NCI-H446 treated with DMSO at 0.1 percent for 48 hours (cell line): ENCODE results near the gene RAB4A.

ENCODE experiments used
- DNase-seq: peaks from one replicate; lab custom pipeline; 2025; lab: John Stamatoyannopoulos, UW

The RAB4A gene

DNA sequence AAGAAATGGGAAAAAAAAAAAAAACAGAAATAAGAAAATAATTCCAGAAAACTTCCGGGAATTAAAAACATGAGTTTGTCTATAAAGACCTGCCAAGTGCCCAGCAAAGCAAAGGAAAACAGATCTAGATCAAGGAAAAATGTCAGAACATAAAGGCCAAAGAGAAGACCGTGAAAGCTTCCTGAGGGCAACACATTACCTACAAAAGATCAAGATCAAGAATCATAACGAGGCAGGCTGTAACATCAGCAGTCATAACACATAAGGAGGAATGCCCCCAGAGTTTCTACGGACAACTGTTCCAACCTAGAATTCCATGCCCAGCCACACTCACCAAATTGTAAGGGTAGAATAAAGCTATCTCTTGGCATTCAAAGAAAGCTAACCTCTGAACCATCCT lies 68.2 kb downstream of the RAB4A start:
- DNase-seq: no peak

DNA sequence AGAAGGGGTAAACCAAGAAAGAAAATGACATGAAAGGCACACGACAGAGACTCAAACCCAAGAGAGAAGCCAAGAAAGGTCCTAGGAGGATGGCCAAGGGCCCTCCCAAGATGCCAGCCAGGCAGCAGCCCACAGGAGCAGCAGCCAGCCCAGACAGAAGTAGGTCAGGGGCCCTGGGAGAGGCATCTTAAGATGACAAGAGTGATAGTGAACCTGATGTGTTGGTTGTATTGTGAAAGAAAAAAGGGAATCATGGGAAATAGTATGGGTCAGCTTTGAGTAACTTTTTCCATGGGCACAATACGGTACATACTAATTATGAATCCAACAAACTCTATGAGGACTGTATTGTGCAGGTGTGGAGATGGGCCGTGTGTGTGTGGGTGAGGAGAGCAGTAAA lies 68.6 kb downstream of the RAB4A start:
- DNase-seq: no peak

DNA sequence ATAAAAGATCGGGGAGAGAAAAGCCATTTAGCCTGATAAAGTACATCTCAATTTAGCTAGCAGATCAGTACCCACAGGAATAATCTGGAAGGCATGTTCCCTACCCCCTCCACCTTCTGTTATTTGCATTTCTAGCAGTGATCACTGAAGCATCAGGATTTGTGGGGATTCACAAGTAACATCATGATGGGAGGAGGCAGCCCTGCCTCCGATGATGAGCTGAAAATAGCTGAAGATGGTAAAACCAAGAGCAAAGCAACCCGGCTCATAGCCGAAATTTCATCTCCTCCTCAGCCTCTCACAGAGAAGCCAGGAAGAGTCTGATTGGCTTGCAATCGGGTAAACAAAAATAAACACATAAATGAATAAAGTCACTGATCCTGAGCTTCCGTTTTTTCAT lies 69.6 kb downstream of the RAB4A start:
- DNase-seq: peak; percentile 12

DNA sequence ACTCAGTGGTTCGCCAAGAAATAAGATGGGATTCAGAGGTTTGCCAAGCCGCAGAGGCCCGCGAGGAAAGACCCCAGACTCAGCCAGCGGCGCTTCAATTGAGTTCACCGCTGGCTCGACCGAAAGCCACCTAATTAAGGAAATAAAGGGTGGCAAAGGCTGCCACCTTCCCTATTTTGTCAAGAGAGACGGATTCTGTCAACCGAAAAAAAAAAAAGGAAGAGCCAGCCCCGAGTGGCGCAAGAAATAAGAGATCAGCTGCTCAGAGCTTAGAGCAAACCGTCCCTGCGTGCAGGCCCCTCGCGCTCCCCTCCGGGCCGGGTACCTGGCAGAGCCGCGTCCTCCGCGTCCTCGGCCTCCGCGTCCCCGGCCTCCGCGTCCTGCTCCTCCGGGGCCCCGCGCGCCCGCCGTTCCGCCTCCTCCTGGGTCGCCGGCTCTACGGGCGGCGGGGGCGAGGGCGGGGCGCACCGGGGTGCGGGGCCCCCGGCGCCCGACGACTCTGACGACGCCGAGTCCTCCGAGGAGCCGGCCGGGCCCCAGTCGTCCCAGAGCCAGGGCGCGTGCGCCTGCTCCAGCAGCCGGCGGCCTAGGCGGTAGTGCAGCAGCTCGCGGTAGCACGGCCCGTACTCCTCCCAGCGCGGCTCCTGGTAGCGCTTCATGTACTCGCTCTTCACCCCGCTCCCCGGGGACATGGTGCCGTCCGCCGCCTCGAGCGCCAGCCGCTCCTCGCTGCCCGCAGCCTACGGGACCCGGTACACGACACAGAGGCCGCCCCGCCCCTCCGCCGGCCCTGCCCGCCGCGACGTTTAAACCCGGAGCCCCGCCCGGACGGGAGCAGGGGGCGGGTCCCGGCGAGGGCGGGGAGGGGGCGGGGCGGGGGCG lies 71.1 kb downstream of the RAB4A start:
- peak; percentile 68 for DNase-seq

DNA sequence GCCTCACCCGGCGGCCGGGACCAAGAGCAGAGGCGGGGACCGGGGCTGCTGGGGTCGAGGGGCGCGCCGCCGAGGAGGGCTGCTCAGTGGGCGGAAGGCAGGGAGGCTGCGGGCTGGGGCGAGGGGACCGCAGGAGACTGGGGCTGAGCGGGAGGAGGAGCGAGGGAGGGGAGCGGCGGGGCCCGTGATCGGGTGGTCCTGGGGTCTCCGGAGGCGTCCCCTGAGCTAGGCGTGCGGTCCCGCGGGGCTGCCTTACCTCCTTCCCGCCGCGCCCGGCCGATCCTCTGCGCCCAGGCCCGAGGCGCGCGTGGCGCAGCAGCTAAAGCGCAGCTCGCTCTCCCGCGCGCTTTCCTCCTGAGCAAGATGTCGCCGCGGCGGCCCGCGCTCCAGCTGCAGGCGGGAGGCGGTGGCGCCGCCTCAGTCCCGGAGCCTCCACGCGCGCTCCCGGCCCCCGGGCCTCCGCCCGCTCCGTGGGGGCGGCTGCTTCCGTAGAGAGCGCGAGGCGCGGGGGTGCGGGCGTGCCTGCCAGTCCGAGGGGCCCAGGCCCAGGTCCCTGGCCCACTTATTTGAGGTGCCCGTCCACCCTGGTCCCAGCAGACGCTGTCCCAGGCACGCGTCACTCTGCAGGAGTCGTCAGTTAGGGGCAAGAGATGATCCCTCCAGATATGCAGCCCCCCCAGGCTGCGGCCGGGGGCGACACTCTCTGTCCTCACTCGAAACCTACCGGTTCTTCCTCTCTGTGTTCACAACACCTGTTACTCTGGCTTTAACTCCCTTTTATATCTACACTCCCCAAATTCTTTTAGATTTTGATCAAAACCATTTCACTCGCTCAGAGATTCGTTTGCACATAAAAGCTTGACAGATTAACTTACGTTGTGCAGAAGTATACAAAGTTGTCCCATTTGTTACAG lies 72.0 kb downstream of the RAB4A start, which contains the start of gene CCSAP:
Gene CCSAP, minus strand, starts transcription at position 392 of the 914 bp plus-strand sequence. CDS start 582 bp downstream, outside the sequence.
- DNase-seq: no peak

DNA sequence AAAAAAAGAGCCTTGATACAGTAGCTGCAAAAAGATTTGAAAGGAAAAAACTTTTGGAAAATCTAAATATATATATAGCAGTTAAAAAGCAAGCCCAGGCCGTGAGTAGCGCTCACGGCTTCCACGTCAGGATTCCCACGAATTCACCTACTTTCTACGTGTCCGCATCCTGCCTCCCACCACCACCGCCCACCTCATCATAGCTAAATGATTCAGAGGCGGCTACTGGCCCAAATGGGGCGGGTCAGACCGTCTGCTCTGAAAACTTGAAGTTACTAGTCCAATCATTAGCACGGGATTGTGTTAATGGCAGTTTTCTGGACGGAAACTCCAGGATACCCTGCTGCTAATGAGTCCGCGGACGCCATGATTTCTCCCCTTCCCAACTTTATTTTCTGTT lies 73.2 kb downstream of the RAB4A start:
- no peak for DNase-seq

DNA sequence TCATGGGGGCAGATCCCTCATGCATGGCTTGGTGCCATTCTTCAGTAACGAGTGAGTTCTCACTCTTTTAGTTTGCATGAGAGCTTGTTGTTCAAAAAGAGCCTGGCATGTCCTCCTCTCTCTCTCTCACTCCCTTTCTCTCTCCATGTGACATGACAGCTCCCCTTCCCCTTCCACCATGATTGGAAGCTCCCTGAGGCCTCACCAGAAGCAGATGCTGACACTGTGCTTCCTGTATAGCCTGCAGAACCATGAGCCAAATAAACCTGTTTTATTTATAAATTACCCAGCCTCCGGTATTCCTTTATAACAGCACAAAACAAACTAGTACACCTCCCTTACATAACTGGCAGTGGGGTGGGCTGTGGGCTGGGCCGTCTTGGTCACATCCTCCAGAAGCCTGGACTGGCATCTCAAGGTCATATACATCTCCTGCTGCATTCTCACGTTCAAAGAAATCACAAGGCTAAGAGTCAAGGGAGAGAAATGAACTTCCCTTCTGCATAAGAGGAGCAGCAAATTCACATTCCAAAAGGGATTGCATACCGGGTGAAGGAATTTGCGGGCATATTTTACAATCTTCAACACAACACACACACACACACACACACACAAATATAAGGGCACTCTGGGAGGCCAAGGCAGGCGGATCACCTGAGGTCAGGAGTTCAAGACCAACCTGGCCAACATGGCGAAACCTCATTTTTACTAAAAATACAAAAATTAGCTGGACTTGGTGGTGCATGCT lies 74.2 kb downstream of the RAB4A start:
- DNase-seq: no peak

DNA sequence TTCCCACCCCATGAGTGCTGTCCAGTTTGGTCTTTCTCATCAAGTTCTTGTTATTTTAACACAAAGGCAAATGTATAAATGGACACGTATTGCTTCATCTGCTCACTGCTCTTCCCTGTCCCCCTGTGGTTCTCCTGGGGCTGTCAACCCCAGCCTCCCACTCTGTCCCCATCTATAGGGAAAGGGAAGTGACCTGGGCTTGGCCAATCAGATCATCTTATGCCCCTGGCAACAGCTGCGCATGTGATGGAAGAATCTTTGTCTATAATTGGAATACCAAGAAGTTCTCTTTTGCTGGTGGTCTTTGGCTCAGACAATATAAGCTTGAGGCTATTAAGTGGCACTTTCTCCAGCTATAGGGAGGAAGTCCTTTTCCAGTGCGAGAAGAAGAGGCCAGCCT lies 76.6 kb downstream of the RAB4A start:
- DNase-seq: no peak

DNA sequence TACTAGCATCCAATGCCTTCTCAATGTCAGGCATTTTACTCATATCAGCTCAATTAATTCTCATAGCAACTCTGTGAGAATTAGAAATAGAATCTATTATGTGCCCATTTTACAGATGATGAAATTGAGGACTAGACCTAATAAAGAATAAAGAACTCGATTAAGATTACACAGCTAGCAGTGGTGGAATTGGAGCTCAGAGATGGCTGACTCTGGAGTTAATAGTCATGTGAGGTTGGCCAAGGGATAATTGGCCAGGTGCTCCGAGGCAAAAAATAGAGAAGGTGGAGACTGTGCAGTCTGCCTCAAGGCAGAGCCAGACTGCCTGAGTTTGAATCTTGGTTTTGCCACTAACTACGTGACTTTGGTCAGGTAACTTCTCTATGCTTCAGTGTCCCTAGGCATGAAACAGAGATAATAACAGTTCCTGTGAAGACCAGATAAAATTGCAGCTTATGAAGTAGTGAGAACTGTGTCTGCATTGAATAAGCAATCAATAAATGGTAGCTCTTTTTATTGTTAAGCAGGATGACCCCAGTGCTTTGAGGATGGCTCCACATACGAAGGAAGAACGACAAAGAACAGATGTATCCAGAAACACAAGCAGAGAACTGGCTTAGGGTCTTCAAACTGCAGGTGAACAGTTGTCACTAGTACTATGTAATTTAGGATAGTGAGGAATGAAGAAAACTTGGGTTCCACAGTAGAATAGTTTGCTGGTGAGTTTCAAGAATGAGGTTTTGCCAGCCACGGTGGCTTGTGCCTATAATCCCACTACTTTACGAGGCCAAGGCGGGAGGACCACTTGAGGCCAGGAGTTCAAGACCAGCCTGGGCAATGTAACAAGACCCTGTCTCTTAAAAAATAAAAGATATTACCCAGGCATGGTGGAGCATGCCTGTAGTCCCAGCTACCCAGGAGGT lies 78.8 kb downstream of the RAB4A start:
- no peak for DNase-seq

DNA sequence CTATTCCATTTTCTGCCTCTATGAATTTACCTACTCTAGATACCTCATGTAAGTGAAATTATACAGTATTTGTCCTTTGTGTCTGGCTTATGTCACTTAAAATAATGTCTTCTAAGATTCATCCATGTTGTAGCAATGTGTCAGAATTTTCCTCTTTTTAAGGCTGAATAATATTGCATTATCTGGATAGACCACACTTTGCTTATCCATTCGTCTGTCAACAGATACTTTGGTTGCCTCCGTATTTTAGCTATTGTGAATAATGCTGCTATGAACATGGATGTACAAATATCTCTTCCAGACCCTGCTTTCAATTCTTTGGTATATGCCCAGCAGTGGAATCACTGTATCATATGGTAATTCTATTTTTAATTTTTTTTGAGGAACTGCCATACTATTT lies 82.1 kb downstream of the RAB4A start:
- DNase-seq: no peak

DNA sequence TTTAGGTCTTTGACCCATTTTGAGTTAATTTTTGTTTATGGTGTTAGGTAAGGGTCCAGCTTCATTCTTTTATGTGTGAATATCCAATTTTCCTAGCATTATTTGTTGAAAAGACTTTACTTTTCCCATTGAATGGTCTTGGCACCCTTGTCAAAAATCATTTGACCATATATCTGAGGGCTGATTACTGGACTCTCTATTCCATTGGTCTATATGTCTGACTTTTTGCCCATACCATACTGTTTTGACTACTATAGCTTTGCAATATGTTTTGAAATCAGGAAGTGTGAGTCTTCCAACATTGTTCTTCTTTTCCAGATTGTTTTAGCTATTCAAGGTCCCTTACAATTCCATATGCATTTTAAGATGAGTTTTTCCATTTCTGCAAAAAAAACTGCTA lies 83.3 kb downstream of the RAB4A start:
- no peak for DNase-seq
